NCI-H2227 (cell line): ENCODE data around the gene GALK1.
A peak's percentile ranks its signal among the peaks of the same experiment; 100 is the strongest.
"Not testable (repeated sequence)": the region's sequence is repeated elsewhere in the genome, so short reads cannot be mapped to it uniquely, and the experiment has no call there.

ENCODE experiments used
- DNase-seq: peaks from one replicate; lab custom pipeline; 2025; ENCODE audit not compliant: unreplicated experiment; lab: John Stamatoyannopoulos, UW

GALK1 gene

DNA sequence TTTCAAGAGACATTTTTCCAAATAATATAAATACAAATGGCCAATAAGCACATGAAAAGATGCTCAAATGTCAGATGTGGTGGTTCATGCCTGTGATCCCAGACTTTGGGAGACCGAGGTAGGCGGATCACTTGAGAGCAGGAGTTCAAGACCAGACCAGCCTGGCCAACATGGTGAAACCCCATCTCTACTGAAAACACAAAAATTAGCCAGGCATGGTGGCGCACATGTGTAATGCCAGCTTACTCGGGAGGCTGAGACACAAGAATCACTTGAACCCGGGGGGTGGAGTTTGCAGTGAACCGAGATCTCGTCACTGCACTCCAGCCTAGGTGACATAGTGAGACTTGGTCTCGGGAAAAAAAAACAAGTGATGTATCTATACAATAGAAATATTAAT, 2.9 kb upstream of the GALK1 start:
- no peak for DNase-seq

DNA sequence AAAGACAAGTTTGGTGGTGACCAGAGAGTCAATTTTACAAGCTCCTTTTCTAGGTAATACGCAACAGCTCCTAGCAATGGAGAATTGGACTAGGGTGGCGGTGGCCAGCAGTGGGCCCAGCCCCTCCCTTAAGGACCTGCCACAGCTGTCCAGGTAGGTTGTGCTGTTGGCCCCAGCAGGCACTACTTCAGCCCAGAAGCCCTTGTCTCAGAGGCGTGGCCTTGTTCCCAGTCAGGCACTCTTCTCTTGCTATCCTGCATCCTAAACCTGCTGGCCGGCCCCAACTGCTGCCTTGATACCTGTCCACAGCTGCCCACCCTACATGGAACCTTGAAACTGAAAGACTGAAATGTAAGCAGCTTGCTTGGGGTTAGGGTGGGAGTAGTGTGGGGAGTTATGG, 989 bp upstream of the GALK1 start:
- DNase-seq, result no peak

DNA sequence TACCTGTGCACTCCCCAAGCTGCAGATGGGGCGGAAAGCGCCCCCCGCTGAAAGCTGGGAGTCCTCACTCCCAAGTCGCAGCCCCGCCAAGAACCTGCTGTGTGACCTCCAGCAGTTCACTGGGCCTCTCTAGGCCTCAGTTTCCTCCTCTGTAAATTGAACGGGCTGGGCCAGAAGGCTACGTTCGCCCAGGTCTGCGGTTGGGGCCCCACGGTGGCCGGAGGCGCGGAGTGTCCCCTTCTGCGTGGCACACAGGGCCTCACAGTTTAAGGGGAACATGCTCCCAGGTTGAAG, 628 bp downstream of the GALK1 start:
- DNase-seq, result no peak

DNA sequence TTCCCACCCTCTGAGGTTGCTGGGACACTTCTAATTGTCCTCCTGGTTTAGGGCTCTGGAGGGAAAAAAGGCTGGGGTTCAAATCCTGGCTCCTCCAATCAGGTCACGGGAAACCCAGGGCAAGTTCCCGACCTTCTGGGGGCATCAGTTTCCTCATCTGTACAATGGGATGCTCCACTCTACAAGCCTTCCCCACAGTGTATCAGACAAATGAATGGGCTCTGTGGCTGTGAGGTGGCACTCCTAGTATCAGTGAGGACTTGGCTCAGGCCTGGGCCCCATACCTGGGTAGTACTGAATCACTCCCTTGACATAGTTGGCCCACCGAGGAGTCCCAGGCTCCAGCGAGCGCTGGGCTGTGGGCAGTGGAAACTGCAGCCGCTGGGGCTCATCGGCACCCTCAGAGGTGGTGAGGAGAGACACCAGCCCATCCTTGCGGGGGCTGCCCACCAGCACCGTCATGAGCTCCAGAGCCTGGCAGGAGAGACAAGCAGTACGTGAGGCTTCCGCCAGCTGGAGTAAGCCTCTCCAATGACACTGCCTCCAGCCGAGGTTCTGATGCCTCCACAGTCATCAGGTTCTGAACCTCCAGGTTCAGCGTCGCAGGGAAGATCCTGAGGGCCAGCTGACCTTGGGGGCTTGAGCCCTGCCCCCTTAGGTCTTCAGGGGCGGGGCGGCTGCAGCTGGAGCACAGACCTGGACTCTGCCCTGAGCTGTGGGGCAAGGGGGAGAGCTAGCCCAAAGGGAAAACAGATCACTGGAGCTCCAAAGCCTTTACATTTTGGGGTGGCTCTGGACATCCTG, 1.2 kb downstream of the GALK1 start:
- DNase-seq, result no peak

DNA sequence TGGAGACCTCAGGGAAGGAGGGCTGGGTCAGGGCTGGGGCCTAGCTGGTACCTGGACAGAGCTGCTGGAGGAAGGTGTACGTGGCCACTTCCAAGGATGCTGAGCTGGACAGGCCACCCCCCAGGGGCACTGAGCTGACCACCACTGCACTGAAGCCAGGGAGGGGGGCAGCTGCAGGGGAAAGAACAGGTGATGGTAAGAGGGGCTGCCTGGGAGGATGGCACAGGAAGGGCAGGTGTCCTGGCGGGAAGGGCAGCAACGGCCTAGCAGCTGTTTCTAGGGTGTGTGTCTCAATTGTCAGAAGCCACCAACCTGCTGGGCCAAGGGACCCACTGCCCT, 1.8 kb downstream of the GALK1 start:
- DNase-seq, result no peak

DNA sequence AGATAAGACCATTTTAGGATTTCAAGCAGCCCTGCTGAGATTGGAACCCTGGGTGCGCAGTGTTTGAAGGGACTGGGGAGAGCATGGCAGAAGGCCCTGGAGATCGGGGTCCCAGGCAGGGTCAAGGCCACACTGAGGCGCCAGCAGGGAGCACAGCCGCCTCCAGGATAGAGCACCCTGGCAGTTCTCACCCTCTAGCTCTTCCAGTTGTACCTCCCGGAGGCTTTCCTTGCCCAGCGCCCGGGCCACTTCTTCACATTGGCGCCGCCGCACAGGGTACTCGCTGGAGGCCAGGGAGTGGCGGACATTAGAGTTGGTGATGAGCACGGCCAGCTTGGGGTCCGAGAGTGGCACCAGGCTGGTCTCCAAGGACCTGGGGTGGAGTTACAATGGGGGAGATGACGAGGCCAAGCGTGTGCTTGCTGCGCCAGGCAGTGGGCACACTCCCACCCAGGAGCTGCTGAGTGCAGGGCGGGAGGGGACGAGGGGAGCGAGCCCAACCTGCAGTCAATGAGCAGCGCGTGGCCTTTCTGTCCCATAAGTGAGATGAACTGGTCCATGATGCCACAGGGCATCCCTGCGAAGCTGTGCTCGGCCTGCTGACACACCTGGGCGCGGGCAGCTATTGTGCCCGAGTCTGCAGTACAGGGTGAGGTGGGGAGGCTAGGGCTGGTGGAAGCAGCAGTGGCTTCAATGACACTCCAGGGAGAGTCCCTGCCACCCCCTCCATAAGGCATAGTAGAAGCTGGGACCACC, 2.3 kb downstream of the GALK1 start:
- DNase-seq, result no peak

DNA sequence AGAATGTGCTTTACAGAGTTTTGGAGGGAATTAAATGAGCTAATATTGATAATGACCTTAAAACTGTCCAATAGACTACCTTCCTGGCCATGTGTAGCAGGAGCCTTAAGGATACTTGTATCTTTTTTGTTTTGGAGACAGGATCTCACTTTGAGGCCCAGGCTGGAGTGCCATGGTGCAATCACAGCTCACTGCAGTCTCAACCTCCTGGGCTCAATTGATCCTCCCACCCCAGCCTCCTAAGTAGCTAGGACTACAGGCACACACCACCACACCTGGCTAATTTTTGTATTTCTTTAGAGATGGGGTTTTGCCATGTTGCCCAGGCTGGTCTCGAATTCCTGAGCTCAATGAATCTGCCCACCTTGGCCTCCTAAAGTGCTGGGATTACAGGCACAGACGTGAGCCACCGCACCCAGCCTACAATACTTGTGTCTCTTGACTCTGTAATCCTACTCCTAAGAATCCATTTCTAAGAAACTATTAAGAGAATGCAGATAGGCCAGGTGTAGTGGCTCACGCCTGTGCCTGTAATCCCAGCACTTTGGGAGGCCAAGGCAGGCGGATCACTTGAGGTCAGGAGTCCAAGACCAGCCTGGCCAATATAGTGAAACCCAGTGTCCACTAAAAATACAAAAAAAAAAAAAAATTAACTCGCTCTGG, 4.9 kb downstream of the GALK1 start:
- not testable (repeated sequence) for DNase-seq

DNA sequence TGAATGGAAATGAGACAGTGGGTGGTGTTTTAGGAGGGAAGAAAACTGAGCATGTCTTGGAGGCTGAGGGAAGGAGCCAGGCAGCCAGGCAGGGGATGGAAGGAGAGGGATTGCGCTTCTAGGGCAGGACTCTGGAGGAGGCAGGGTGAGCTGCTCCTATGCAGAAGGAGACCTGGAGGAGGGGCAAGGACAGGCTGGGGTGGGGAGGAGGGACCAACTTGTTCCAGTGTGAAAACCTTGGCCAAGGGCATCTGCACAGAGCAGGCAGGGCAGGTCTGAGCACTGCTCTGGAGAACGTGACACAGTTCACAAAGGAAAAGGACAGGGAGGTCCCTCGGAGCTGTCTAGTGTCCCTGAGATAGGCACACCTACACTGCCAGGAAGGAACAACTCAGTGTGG, 5.5 kb downstream of the GALK1 start:
- no peak for DNase-seq

DNA sequence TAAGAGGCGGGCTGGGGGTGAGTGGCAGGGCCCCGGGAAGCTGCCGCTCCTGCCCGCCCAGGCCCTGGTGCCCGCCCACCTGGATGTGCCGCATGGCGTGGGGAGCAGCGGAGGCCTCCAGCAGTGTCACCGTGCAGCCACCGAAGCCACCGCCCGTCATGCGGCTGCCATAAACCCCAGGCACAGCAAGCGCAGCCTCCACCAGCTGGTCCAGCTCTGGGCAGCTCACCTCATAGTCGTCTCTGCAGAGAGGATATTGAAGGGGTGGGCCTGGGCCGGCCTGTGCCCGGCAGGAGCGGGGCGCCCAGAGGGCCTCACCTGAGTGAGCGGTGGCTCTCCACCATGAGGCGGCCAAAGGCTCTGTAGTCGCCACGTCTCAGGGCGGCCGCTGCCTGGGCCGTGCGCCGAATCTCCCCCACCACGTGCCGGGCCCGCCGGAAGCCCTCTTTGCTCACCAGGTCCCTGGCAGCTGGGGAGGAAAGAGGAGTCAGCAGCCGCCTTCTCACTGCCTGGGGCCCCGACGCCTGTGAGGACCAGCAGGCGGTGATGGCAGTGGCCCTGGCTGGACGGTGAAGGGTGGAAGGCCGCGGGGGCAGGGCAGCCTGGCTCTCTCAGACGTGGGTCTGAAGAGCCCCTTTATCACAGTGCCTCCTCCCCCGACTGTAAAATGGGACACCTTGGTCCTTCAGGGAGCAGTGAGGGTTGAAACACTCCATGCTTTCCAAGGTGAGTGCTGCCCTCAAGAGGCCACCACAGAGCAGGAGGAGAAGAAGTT, 6.7 kb downstream of the GALK1 start:
- DNase-seq, result no peak

DNA sequence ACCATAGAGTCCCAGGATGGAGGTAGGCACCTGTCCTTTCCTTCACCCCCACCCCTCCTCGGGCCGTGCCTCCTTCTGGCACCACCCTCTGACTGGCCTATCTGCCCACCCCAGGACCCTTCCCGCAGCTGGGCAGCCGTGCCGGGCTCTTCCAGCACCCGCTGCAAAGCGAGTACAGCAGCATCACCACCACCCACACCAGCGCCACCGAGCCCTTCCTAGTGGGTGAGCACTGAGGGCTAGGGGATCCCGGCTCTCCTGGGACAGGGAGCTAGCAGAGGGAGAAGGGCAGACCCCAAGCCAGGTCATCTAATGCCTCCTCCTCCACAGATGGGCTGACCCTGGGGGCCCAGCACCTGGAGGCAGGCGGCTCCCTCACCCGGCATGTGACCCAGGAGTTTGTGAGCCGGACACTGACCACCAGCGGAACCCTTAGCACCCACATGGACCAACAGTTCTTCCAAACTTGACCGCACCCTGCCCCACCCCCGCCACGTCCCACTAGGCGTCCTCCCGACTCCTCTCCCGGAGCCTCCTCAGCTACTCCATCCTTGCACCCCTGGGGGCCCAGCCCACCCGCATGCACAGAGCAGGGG, 7.8 kb downstream of the GALK1 start:
- no peak for DNase-seq

DNA sequence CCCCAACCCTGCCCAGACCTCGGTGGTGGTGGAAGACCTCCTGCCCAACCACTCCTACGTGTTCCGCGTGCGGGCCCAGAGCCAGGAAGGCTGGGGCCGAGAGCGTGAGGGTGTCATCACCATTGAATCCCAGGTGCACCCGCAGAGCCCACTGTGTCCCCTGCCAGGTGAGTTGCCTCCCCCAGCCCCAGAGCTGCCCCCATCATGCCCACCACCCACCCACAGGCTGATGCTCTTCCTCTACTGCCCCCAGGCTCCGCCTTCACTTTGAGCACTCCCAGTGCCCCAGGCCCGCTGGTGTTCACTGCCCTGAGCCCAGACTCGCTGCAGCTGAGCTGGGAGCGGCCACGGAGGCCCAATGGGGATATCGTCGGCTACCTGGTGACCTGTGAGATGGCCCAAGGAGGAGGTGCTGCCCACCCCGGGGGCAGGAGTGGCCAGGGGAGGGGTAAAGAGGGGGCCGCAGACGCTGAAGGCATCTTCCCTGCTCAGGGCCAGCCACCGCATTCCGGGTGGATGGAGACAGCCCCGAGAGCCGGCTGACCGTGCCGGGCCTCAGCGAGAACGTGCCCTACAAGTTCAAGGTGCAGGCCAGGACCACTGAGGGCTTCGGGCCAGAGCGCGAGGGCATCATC, 8.4 kb downstream of the GALK1 start:
- DNase-seq, result no peak

DNA sequence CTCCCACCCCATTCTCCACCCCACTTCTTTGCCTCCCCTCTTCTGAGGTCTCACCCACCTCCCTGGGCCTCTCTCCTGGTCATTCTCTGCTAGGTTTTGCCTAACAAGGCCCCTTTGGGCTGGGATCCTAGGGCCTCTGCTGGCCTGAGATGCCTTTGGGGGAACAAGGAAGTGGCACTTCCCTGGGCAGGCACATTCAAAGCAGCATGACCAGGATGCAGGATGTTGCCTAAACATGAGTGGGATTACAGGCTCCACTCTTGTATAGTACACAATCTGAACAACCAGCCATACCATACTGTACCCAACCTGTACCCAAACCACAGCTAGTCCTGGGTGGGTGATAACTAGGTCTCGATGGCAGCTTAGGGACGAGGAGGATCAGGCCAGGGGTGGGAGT, 9.0 kb downstream of the GALK1 start:
- DNase-seq, result no peak

DNA sequence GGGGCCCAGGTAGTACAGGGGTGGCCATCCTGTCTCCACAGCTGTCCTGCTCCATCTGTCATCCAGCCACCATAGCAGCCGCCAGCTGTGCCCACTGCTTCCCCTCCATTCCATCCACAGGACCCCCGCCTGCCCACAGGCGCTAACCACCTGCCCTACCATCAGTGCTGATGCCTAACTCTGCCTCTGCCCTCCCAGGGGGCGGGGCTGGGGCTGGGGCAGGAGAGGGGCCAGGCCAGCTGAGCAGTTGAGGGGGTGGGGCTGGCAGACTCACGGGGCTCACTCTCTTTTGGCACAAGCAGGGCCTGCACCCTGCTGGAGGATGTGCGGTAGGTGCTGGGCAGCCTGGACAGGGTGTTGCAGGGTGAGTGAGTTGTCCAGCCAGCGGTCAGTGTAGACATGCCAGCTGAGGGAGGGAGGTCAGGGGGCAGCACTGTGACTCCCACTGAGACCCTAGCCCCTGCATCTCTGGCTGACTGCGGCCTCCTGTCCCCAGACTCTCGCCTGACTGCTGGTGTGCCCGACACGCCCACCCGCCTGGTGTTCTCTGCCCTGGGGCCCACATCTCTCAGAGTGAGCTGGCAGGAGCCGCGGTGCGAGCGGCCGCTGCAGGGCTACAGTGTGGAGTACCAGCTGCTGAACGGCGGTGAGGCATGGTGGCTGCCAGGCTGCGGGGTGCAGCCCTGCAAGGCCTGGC, 9.6 kb downstream of the GALK1 start:
- peak; percentile 62 for DNase-seq

DNA sequence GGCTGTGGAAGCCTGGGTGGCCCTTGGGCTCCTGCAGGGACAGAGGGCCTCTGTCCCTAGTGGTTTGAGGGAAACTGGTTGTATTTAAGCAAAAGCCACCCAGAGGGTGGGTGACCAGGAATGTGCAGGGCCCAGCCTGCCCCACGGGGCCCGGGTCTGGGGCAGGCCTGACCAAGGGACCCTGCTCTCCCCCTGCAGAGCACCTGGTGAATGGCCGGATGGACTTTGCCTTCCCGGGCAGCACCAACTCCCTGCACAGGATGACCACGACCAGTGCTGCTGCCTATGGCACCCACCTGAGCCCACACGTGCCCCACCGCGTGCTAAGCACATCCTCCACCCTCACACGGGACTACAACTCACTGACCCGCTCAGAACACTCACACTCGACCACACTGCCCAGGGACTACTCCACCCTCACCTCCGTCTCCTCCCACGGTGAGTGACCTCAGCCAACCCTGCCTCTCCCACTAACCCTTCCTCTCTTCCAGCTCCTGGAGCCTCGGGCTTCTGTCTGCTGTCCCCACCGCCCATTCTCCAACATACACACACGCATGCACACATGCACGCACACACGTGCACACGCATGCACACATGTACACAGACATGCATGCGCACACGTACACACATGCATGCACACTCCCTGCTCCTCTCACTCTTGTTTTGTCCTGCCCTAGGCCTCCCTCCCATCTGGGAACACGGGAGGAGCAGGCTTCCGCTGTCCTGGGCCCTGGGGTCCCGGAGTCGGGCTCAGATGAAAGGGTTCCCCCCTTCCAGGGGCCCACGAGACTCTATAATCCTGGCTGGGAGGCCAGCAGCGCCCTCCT, 10.4 kb downstream of the GALK1 start:
- no peak for DNase-seq

DNA sequence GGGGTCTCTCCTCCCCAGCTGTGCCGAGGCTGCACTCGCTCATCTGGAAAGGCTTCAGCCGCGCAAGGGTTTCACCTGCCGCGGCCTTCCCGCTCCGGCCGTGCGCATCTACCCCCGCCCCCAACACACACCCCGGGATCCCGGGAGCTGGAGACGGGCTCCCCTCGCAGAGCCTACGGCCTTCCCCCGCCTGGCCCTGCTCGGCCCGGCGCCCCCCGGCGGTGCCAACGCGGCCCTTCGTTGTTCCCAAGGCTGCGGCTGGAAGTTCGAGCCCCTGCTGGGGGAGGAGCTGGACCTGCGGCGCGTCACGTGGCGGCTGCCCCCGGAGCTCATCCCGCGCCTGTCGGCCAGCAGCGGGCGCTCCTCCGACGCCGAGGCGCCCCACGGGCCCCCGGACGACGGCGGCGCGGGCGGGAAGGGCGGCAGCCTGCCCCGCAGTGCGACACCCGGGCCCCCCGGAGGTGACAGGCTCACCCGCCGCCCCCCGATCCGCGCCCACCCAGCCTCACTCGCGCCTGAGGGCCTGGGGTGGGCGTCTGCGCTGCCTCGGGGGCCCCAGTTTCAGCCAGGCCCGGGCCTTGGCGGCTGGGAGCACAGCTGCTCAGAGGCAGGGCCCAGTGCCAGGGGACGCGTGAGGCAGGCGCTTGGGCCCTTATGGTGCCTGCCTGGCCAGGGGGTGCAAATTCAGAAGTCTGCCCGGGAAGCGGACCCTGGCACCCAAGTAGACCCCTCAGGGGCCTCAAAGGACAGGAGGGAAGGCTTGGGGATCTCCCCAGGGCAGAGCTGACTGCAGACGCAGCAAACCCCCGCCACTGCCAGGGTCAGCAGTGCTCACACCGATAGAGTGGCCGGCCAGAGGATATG, 11.2 kb downstream of the GALK1 start:
- DNase-seq, result peak; percentile 76

DNA sequence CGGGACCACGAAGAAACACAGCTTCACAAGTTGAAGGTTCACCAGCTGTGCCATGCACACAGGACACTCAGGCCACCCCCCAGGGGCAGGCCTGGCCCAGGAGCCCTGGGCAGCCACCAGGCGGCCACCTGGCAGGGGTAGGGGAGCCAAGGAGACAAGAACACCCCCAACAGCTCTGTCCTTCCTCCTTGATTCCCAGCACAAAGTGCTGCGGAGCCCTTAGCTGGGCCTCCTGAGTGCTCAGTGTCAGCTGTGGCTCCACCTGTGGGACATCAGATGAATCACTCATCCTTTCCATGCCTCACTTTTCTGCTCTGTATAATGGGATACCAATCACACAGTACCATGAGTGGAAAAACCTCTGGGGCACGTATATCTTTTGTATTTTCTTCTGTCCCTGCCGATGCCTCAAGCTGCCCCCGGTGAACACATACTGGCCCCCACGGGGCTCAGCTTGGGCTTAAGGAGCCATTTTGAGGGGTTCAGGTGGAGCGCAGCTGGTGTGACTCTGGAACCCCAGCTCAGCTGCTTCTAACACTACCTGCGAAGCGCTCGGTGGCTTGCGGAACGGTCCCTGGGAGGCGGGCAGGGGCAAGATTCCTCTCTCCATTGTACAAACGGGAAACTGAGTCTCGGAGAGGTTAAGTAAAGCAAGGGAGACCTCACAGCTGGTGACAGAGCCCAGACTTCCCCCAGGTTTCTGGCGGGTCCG, 12.0 kb downstream of the GALK1 start:
- peak; percentile 19 for DNase-seq

DNA sequence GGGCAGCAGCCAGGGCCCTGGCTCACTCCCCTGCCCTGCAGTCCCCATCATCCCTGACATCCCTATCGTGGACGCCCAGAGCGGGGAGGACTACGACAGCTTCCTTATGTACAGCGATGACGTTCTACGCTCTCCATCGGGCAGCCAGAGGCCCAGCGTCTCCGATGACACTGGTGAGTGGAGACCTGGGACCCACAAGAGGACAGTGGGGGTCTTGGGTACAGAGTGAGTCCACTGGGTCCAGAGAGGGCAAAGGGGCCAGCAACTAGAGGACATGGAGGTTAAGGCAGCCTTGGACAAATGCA, 12.6 kb downstream of the GALK1 start:
- no peak for DNase-seq
